GM18867 (cell line): Measurements from ENCODE around the gene ZNF37A.
A peak's percentile ranks its signal among the peaks of the same experiment; 100 is the strongest.
"Not testable (repeated sequence)": the region's sequence is repeated elsewhere in the genome, so short reads cannot be mapped to it uniquely, and the experiment has no call there.

ENCODE experiments used
- ATAC-seq: cut with Tn5 transposase; IDR thresholded peaks from one replicate; pipeline ENCODE4 v1.9.1; 2021; ENCODE audit warnings: mild to moderate bottlenecking, moderate library complexity; ENCODE audit not compliant: unreplicated experiment

The ZNF37A gene

GRCh38 chr10:38094158-38094926 lies at the start of gene ZNF37A:
TSS of gene ZNF37A (plus strand) at chr10:38094337. CDS start at chr10:38096618, 2,281 bp downstream.
- ATAC-seq: peak; percentile 97

GRCh38 chr10:38045129-38045528 lies 49.0 kb upstream of the ZNF37A start:
- no peak for ATAC-seq

GRCh38 chr10:38047666-38048065 lies 46.5 kb upstream of the ZNF37A start:
- no peak for ATAC-seq

- ATAC-seq: no peak
Measured at GRCh38 chr10:38050212-38050611, 43.9 kb upstream of the ZNF37A start.

GRCh38 chr10:38054361-38054797 lies 39.8 kb upstream of the ZNF37A start:
- ATAC-seq: no peak

DNA sequence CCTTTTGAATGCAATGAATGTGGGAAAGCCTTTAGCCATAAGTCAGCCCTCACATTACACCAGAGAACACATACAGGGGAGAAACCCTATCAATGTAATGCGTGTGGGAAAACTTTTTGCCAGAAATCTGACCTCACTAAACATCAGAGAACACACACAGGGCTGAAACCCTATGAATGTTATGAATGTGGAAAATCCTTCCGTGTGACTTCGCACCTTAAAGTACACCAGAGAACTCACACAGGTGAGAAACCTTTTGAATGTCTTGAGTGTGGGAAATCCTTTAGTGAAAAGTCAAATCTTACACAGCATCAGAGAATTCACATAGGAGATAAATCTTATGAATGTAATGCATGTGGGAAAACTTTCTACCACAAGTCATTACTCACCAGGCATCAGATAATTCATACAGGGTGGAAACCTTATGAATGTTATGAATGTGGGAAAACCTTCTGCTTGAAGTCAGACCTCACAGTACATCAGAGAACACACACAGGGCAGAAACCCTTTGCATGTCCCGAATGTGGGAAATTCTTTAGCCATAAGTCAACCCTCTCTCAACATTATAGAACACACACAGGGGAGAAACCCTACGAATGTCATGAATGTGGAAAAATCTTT lies 38.8 kb upstream of the ZNF37A start:
- not testable (repeated sequence) for ATAC-seq

GRCh38 chr10:38069663-38070062 lies 24.5 kb upstream of the ZNF37A start:
- not testable (repeated sequence) for ATAC-seq

GRCh38 chr10:38070501-38070900 lies 23.6 kb upstream of the ZNF37A start:
- ATAC-seq: no peak

- no peak for ATAC-seq
Measured at GRCh38 chr10:38072552-38072951, 21.6 kb upstream of the ZNF37A start.

GRCh38 chr10:38076687-38077086 lies 17.4 kb upstream of the ZNF37A start:
- no peak for ATAC-seq

DNA sequence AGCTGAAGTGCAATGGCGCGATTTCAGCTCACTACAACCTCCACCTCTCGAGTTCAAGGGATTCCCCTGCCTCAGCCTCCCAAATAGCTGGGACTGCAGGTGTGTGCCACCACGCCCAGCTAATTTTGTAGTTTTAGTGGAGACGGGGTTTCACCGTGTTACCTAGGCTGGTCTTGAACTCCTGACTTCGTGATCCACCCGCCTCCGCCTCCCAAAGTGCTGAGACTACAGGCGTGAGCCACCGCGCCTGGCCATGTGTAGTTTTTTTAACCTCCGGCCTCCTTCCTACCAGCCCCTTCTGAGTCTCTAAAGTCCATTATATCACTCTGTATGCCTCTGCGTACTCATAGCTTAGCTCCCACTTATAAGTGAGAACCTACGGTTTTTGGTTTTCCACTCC lies 819 bp upstream of the ZNF37A start:
- ATAC-seq: not testable (repeated sequence)

- peak; percentile 28 for ATAC-seq
Measured at GRCh38 chr10:38093816-38094157, 350 bp upstream of the ZNF37A start.

DNA sequence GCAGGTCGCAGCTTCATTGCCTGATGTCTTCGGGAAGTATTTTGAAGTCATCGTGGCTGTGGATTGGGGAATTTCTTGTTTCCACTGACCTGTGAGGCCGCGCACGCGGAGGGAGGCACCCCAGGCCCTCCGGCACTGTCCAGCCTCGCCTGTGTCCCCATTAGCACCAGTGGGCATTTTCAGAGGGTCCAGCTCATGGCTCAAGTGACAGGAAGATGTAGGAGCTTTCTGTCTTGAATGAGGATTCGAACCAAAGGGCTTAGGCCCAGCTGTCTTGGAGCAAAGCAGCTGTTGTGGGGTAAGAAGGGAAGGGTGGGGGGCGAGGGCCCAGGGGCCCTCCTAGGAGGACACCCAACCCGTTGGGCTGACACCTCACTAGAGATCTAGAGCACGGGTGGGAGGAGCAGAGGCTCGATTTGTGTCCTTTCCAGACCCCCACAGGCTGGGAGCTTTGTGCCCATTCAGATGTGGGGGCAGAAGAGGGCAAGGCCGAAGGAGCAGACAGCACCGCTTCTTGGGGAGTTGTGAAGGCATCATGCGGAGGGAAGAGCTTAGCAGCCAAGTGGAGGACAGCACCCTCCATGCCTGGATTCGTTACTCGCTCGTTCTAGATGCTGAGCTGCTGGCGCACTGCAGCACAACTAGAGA lies 914 bp downstream of the ZNF37A start:
- no peak for ATAC-seq

- no peak for ATAC-seq
Measured at GRCh38 chr10:38102880-38103279, 8.7 kb downstream of the ZNF37A start.

DNA sequence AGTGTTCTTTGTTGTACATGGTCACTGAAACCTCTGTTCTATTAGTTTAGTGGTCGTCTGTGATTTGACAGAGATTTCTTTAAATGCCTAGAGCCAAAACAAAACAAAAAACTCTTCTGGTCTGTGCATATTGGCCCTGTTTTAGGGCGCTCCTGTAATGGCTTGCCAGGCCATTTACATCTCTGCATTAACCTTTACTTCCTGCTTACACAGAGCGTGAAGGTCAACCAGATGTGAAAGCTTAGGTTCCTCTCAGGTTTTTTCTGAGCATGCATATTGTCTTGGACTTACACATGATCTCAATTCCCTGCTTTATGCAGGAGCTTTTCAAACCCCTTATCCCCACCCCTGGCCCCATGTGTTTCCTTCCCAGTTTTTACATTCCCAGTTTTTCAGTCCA lies 9.6 kb downstream of the ZNF37A start:
- ATAC-seq: no peak

DNA sequence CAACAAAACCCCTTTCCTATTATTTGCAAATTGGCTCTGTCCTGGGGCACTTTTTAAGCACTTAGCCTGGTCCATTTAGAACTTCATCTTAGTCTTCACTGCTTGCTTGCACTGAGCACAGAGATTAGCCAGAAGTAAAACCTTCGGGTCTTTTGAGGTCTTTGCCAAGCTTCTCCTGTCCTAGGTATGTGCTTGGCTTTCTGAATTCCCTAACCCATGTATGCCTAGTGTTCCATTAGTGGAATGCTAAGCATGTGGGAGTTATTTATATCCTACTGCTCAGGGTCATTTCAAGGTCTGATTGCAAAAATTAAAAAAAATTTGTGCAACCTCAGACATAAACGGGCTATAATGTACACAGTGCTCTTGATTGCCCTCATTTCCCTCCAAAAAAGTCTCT lies 18.0 kb downstream of the ZNF37A start:
- no peak for ATAC-seq

- no peak for ATAC-seq
Measured at GRCh38 chr10:38118072-38118807, 24.1 kb downstream of the ZNF37A start.

GRCh38 chr10:38119038-38119437 lies 24.9 kb downstream of the ZNF37A start:
- no peak for ATAC-seq

GRCh38 chr10:38127812-38128211 lies 33.7 kb downstream of the ZNF37A start:
- no peak for ATAC-seq

DNA sequence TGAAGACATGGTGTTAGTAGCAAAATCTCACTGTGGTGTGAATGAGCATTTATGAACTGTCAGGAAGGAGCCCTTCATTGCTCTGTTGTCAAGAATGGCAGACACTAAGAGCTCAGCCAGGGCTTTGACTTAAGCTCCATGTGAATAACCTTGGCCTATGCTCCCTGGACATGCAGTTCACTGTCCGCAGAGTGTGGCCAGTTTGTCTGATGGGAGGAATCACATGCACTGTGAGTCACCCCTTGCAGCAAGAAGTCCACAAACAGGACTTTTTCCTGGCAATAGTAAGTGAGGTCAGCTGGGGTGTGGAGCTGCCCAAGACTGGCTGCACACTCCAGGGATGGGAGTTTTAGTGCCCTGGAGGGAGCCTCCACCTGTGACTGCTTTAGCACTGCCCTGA lies 49.5 kb downstream of the ZNF37A start:
- ATAC-seq: no peak

DNA sequence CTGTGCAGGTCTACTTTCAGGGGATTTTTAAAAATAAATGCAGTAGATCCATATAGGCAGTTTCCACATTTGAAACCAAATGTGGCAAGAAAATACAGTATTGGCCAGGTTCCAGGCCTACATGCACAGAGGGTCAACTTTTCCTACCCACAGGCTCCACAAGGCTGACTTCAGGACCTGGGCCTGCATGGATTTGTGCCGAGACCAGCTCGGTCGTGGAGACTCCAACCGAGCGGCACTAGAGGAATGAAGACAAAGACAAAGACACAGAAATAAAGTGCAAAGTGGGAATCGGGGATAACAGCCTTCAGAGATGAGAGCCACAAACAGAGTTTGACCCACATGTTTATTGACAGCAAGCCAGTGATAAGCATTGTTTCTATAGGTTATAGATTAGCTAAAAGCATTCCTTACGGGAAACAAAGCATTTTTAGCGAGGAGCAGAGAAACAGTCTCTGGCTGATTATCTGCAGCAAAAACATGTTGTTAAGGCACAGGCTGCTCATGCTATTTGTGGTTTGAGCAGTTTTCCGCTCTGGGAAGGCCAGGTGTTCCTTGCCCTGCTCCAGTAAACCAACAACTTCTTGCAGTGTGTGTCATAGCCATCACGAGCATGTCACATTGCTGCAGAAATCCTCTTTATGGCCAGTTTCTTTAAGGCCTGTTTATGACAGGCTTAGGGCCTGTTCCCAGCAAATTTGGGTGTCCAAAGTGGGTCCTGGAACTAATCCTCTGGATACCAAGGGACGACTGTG lies 52.6 kb downstream of the ZNF37A start:
- ATAC-seq: no peak
